ENCODE data around the gene CEL.

CEL gene

DNA sequence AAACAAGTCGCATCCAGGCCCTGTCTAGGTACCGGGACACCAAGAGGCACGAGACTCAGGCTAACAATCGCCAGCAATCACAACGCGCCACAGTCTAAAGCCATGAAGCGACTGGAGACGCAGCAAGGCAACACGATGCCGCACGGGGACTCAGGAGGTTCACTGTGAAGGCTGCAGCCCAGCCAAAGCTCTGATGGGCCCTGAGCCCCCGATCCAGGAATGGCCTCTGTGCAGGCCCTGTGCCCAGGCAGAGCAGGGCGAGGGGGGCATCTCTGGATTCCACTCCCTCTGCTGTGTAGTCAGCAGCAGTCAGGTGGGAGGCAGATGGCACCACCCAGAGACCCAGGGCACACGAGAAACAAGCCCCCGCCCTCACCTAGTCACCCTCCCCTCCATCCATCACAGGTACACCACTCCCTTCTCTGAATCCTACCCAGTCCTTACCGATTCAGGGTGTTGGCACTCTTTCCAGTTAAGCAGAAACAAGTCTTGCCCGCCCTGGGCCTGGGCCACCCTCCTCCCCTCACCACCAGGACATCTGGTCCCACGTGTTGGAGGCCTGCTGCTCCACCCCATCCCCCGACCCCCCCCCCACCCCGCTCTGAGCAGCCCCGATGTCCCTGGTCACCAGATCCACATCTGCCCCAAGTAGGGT, 58.2 kb downstream of the CEL start:
- TF ChIP-seq, protein P1, sequence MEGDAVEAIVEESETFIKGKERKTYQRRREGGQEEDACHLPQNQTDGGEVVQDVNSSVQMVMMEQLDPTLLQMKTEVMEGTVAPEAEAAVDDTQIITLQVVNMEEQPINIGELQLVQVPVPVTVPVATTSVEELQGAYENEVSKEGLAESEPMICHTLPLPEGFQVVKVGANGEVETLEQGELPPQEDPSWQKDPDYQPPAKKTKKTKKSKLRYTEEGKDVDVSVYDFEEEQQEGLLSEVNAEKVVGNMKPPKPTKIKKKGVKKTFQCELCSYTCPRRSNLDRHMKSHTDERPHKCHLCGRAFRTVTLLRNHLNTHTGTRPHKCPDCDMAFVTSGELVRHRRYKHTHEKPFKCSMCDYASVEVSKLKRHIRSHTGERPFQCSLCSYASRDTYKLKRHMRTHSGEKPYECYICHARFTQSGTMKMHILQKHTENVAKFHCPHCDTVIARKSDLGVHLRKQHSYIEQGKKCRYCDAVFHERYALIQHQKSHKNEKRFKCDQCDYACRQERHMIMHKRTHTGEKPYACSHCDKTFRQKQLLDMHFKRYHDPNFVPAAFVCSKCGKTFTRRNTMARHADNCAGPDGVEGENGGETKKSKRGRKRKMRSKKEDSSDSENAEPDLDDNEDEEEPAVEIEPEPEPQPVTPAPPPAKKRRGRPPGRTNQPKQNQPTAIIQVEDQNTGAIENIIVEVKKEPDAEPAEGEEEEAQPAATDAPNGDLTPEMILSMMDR (IDR thresholded peaks at IDR 0.05; ENCODE audit: extremely low read depth, missing control alignments): no peak
- DNase-seq (ENCODE audit: low spot score): no peak

DNA sequence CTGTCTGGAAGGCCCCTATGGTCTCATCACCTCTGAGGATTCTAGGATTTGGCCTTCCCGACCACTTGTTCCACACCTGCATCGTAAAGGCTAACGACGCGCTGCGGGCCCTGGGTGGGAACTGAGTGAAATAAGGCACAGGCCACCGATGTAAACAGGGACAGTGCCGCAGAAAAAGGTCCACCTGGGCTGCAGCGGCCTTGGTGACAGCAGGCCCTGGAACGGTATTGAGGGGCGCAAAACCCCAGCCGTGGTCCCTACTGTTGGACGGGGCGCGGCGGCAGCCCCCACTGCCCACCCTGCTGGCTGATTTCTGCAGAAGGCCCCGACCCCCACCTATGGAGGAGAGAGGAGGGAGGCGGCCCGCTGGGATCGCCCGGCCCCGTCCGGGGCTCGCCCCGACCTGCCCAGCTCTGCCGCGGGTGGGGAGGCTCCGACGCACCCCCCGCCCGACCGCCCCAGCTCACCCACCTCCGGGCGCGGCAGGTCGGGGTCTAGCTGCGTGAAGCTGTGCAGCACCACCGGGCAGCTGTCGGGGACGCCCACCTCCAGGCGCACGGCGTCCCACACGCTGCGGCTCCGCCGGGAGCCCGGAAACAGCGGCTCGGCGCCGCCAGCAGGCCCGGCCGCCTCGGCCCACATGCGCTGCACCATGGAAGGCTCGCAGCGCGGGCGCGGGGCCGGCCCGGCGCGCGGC, 58.9 kb downstream of the CEL start:
- DNase-seq (ENCODE audit: low spot score): no peak
- TF ChIP-seq, protein P1 (IDR thresholded peaks at IDR 0.05; ENCODE audit: extremely low read depth, missing control alignments): no peak

Data from GM20000 (cell line).